B cell (primary cell): Measurements from ENCODE around the gene NLRC5. TPM values are rescaled to one million over a fixed set of nuclear protein-coding genes. Genes with fewer than 3 reads are reported as not detected.

Experiments used
- ATAC-seq: fragments of 200-7000 bp; cut with Tn5 transposase; one replicate; pipeline ENCODE4 v1.10.0; 2021; ENCODE audit warnings: low read depth, mild to moderate bottlenecking, moderate number of reproducible peaks, moderate library complexity
- CTCF ChIA-PET: fragments of 350-600 bp; sonication (Branson Sonifier 250); formaldehyde crosslinking; loops from one replicate; lab custom pipeline; 2021; ENCODE audit warnings: antibody characterized with exemption, inconsistent platforms; lab: Charles Lee
- POLR2A ChIA-PET: fragments of 350-600 bp; sonication (Branson Sonifier 250); formaldehyde crosslinking; loops from one replicate; lab custom pipeline; 2021; ENCODE audit warnings: antibody characterized with exemption; lab: Charles Lee
- DNase-seq: peaks from one replicate; pipeline ENCODE4 v3.0.0; 2013
- H2AFZ ChIP-seq: 2 replicates; pipeline ENCODE4 v1.6.1; 2012; ENCODE audit warnings: mild to moderate bottlenecking, low read depth, low read length; ENCODE audit not compliant: insufficient read depth, poor library complexity, severe bottlenecking
- H3K27ac ChIP-seq, 2 donors: 1 replicate in 1 of 2; 2 replicates in 1 of 2; pipeline ENCODE4 v1.5.1; 2012 to 2013; ENCODE audit warnings: low read length in 2 of 2, mild to moderate bottlenecking in 2 of 2, moderate library complexity in 1 of 2
- H3K27me3 ChIP-seq, 4 experiments: fragments of 200-600 bp in 1 of 4; sonication (generic) in 1 of 4; replicated peaks in 1 of 4; 1 replicate in 2 of 4; 2 replicates in 2 of 4; pipeline versions ENCODE4 v1.6.1 to v1.7.0; 2013 to 2016; ENCODE audit warnings: low read length in 3 of 4, mild to moderate bottlenecking in 2 of 4, mixed read lengths in 1 of 4, moderate library complexity in 1 of 4; ENCODE audit not compliant: insufficient read depth in 4 of 4, control insufficient read depth in 3 of 4; ENCODE audit errors: control extremely low read depth in 1 of 4
- H3K36me3 ChIP-seq, 2 experiments: replicated peaks in 1 of 2; 1 replicate in 1 of 2; 2 replicates in 1 of 2; pipeline versions ENCODE4 v1.6.1 to v1.7.1; 2013; ENCODE audit warnings: low read length in 1 of 2; ENCODE audit not compliant: insufficient read depth in 2 of 2, control insufficient read depth in 1 of 2; ENCODE audit errors: control extremely low read depth in 1 of 2, extremely low read depth in 1 of 2
- H3K4me1 ChIP-seq, 2 donors: fragments of 200-600 bp in 1 of 2; sonication (generic) in 1 of 2; 1 replicate in 1 of 2; 2 replicates in 1 of 2; pipeline versions ENCODE4 v1.5.1 to v1.6.1; 2013 to 2017; ENCODE audit warnings: low read length in 2 of 2; ENCODE audit not compliant: control insufficient read depth in 2 of 2, insufficient read depth in 2 of 2
- H3K4me2 ChIP-seq: replicated peaks from 2 replicates; pipeline ENCODE3; 2012; ENCODE audit warnings: mild to moderate bottlenecking, low read depth, low read length; ENCODE audit not compliant: poor library complexity, severe bottlenecking
- H3K4me3 ChIP-seq, 5 experiments: fragments of 200-600 bp in 1 of 5; sonication (generic) in 1 of 5; 1 replicate in 3 of 5; 2 replicates in 2 of 5; pipeline versions ENCODE4 v1.5.1 to v1.7.0; 2011 to 2016; ENCODE audit warnings: low read length in 4 of 5, mild to moderate bottlenecking in 4 of 5, low read depth in 2 of 5, control low read depth in 1 of 5, moderate library complexity in 1 of 5; ENCODE audit not compliant: insufficient read depth in 1 of 5; ENCODE audit errors: control extremely low read depth in 1 of 5, extremely low read depth in 1 of 5
- H3K79me2 ChIP-seq: fragments of 200-600 bp; sonication (generic); one replicate; pipeline ENCODE4 v1.6.0; 2016; ENCODE audit warnings: low read length; ENCODE audit not compliant: control insufficient read depth, insufficient read depth
- H3K9ac ChIP-seq: fragments of 200-600 bp; sonication (generic); 2 replicates; pipeline ENCODE4 v1.6.1; 2017; ENCODE audit warnings: mild to moderate bottlenecking, low read length, moderate library complexity
- H3K9me3 ChIP-seq, 3 donors: one replicate each; pipeline versions ENCODE4 v1.6.1 to v1.7.1; 2013; ENCODE audit warnings: low read length in 2 of 3; ENCODE audit not compliant: control insufficient read depth in 2 of 3, insufficient read depth in 1 of 3; ENCODE audit errors: control extremely low read depth in 1 of 3
- H4K20me1 ChIP-seq: 2 replicates; pipeline ENCODE4 v1.6.0; 2012; ENCODE audit warnings: mild to moderate bottlenecking, low read length; ENCODE audit not compliant: insufficient read depth, control insufficient read depth, poor library complexity, severe bottlenecking
- H3K27ac Mint-ChIP-seq: one replicate; pipeline ENCODE4 v1.8.0; 2021; ENCODE audit warnings: mixed read lengths
- H3K27me3 Mint-ChIP-seq: one replicate; pipeline ENCODE4 v1.8.0; 2021; ENCODE audit warnings: mixed read lengths
- H3K4me1 Mint-ChIP-seq: one replicate; pipeline ENCODE4 v1.8.0; 2021; ENCODE audit warnings: mixed read lengths
- H3K4me3 Mint-ChIP-seq: one replicate; pipeline ENCODE4 v1.8.0; 2021; ENCODE audit warnings: mixed read lengths
- H3K9me3 Mint-ChIP-seq: one replicate; pipeline ENCODE4 v1.8.0; 2022; ENCODE audit warnings: mixed read lengths; ENCODE audit not compliant: insufficient read depth
- EZH2 ChIP-seq: IDR thresholded peaks from 2 replicates; pipeline ENCODE4 v1.6.1; 2012; ENCODE audit warnings: borderline replicate concordance, low read depth, mild to moderate bottlenecking, moderate library complexity, low read length; ENCODE audit not compliant: insufficient read depth, poor library complexity, severe bottlenecking
- WGBS: methylation state at CpG from one replicate; pipeline ENCODE4 v1.1.5; 2013; ENCODE audit warnings: missing lambda C conversion rate; ENCODE audit not compliant: insufficient coverage; 5-methylcytosine and 5-hydroxymethylcytosine counted together
- intact Hi-C: fragments of 100-400 bp; cut with micrococcal nuclease; formaldehyde crosslinking; loops from one replicate; pipeline ENCODE4 v1.10.0; 2022
- polyA plus RNA-seq: library from polyadenylated mRNA; depleted of rRNA; stranded (reverse); fragments of >200 nt; gene quantifications from 2 replicates; pipeline ENCODE4 v1.2.3, GENCODE V29; 2012
- total RNA-seq, 2 donors: library from RNA; stranded (reverse); fragments of 120-200 nt in 1 of 2; gene quantifications; 1 replicate in 1 of 2; 2 replicates in 1 of 2; pipeline versions ENCODE4 v1.2.3 to v1.2.4, GENCODE V29; 2013 to 2022
- TF ChIP-seq, protein P1 (sequence below): fragments of 200-600 bp; IDR thresholded peaks from one replicate; pipeline ENCODE4 v1.8.0; 2022; ENCODE audit warnings: antibody characterized with exemption, mild to moderate bottlenecking

Gene NLRC5
- total and polyA plus RNA-seq, 2 donors (not counting 1 experiment from before 2014, with no cell fraction given): 349 to 510 TPM

DNA sequence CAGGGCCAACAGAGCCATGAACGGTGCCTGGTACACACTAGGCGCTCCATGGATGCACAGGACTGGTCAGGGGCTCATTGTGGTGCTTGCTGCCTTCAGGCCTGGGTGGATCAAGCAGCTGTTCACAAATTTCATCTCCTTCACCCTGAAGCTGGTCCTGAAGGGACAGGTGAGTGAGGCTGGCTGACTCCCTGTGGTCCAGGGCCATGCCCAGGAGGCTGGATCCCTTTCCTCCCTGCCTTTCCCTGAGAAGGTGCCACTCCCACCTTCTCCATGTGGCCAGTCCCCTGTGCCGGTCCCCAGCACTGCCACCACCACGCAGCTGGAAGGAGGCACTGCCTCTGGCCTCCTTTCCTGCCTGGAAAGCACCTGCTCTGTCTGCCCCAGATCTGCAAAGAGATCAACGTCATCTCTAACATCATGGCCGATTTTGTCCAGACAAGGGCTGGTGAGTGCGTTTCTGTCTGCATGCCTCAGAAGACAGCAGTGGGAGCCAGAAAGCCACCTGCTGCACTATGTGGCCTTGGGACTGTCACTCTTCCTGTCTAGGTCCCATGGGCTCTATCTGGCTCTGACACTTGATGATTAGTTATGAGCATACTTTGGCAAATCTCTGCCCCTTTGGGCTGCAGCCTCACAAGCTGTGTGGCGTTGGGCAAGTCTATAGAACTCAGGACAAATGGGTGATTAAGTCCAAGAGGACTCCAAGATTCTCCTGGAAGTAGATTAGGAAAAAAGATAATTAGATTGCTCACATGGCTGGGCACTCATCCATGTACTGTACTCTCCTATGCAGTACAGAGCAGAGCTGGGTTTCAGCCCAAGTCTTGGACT, 18.2 kb upstream of the NLRC5 start:
- ChIA-PET CTCF (interaction anchor here (0.6 to 7.0 kb wide), 15 partner anchors 10 to 178 kb away, joined by 3 to 65 read pairs (median 5); partner anchors contain the start of gene NLRC5), POLR2A (interaction anchor here (0.8 to 3.5 kb wide), 12 partner anchors 8 to 75 kb away, joined by 3 to 18 read pairs (median 4); partner anchors contain the start of gene NLRC5)
- H3K27me3 ChIP-seq: no peaks in the 10 kb centered on the region
- peak overlapping the region; percentile 56 for H3K4me2 ChIP-seq
- peaks cover 55 to 62% of the 10 kb centered on the region in 2 donors for H3K4me1 ChIP-seq
- DNase-seq: peak; percentile 87
- no peak for TF ChIP-seq EZH2
- TF ChIP-seq, protein P1, sequence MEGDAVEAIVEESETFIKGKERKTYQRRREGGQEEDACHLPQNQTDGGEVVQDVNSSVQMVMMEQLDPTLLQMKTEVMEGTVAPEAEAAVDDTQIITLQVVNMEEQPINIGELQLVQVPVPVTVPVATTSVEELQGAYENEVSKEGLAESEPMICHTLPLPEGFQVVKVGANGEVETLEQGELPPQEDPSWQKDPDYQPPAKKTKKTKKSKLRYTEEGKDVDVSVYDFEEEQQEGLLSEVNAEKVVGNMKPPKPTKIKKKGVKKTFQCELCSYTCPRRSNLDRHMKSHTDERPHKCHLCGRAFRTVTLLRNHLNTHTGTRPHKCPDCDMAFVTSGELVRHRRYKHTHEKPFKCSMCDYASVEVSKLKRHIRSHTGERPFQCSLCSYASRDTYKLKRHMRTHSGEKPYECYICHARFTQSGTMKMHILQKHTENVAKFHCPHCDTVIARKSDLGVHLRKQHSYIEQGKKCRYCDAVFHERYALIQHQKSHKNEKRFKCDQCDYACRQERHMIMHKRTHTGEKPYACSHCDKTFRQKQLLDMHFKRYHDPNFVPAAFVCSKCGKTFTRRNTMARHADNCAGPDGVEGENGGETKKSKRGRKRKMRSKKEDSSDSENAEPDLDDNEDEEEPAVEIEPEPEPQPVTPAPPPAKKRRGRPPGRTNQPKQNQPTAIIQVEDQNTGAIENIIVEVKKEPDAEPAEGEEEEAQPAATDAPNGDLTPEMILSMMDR: no peak
- Mint-ChIP-seq H3K27me3 (no peaks in the 10 kb centered on the region), H3K9me3 (no peaks in the 10 kb centered on the region), H3K4me3 (peak overlapping the region; percentile 82), H3K27ac (peak overlapping the region; percentile 97), H3K4me1 (peaks cover 60% of the 10 kb centered on the region)
- no peaks in the 10 kb centered on the region for H3K9me3 ChIP-seq
- no peaks in the 10 kb centered on the region for H3K36me3 ChIP-seq
- intact Hi-C loops: loop anchor here (1.0 kb wide), 3 partner anchors 10 to 74 kb away; partner anchors contain the start of gene NLRC5
- WGBS: 26% methylated on average over 8 of the region's 8 CpGs
- H3K79me2 ChIP-seq: no peaks in the 10 kb centered on the region
- H2AFZ ChIP-seq: peak overlapping the region; percentile 23
- peak; percentile 92 for ATAC-seq
- peak overlapping the region; percentile 39 to 57 for H3K27ac ChIP-seq
- no peak overlapping the region for H3K4me3 ChIP-seq
- peak overlapping the region; percentile 27 for H3K9ac ChIP-seq
- no peaks in the 10 kb centered on the region for H4K20me1 ChIP-seq

DNA sequence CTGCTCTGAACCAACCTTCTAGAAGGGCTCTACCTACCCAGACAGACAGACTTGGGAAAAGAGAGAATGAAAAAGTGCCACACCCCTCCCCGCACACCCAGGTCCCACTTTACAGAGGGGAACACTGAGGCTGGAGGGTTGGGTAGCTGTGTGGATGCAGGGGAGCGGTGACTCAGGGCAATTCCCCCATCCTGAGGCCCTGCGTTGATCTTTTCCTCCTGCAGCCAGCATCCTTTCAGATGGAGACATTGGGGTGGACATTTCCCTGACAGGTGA, 17.7 kb upstream of the NLRC5 start:
- ChIA-PET POLR2A (interaction anchor here (0.6 to 3.5 kb wide), 8 partner anchors 9 to 426 kb away, joined by 3 to 18 read pairs (median 4); partner anchors contain the start of gene NLRC5), CTCF (interaction anchor here (1.1 to 7.0 kb wide), 9 partner anchors 10 to 112 kb away, joined by 3 to 65 read pairs (median 8); partner anchors contain the start of gene NLRC5)
- H4K20me1 ChIP-seq: no peaks in the 10 kb centered on the region
- no peaks in the 10 kb centered on the region for H3K27me3 Mint-ChIP-seq
- H3K4me3 ChIP-seq: no peak overlapping the region
- peak overlapping the region; percentile 56 for H3K4me2 ChIP-seq
- ATAC-seq (no peak), DNase-seq (no peak)
- H3K4me1 Mint-ChIP-seq: peaks cover 63% of the 10 kb centered on the region
- no peaks in the 10 kb centered on the region for H3K36me3 ChIP-seq
- H3K9me3 Mint-ChIP-seq: no peaks in the 10 kb centered on the region
- H3K4me1 ChIP-seq: peaks cover 55 to 60% of the 10 kb centered on the region in 2 donors
- peak overlapping the region; percentile 97 for H3K27ac Mint-ChIP-seq
- H2AFZ ChIP-seq: peak overlapping the region; percentile 23
- peak overlapping the region; percentile 23 to 38 for H3K27ac ChIP-seq
- WGBS: 58% methylated on average over 2 of the region's 3 CpGs
- no peak for TF ChIP-seq EZH2
- TF ChIP-seq, protein P1: no peak
- H3K9ac ChIP-seq: peak overlapping the region; percentile 27
- peak overlapping the region; percentile 82 for H3K4me3 Mint-ChIP-seq
- H3K27me3 ChIP-seq: no peaks in the 10 kb centered on the region
- no peaks in the 10 kb centered on the region for H3K79me2 ChIP-seq
- H3K9me3 ChIP-seq: no peaks in the 10 kb centered on the region
- intact Hi-C loops: loop anchor here (1.0 kb wide), 3 partner anchors 10 to 74 kb away; partner anchors contain the start of gene NLRC5
